Raji (cell line): ENCODE results near the gene MGME1.

Source experiments
- POLR2A ChIP-seq: IDR thresholded peaks from 2 replicates; pipeline ENCODE4 v1.6.1; 2011; ENCODE audit warnings: low read depth, low read length, control low read depth; ENCODE audit not compliant: insufficient read depth

Gene MGME1

GRCh38 chr20:17968366-17969277 lies at the start of gene MGME1, which contains the start of gene SNX5:
Gene MGME1 (plus strand): TSS chr20:17969018. CDS start chr20:17969860, 842 bp downstream.
Gene SNX5 (minus strand): TSS chr20:17968794. CDS start chr20:17968425, 369 bp downstream.
- TF ChIP-seq POLR2A = peak; percentile 96

DNA sequence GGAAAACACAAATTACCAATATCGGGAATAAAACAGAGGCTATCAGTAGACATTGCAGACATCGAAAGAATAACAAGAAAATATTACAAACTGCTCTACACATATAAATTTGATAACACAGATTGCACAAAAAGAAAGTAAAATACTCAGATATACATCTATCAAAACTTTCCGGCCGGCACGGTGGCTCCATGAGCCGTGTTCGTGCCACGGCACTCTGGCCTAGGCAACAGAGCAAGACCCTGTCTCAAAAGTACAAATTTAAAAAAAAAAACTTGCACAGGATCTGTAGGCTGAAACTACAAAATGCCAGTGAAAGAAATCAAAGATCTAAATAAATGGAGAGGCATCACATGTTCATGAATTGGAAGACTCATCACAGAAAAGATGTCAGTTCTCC lies 49.7 kb upstream of the MGME1 start:
- no peak for TF ChIP-seq POLR2A

GRCh38 chr20:17921774-17922173 lies 47.0 kb upstream of the MGME1 start:
- no peak for TF ChIP-seq POLR2A

GRCh38 chr20:17925141-17925939 lies 43.5 kb upstream of the MGME1 start:
- TF ChIP-seq POLR2A = no peak

DNA sequence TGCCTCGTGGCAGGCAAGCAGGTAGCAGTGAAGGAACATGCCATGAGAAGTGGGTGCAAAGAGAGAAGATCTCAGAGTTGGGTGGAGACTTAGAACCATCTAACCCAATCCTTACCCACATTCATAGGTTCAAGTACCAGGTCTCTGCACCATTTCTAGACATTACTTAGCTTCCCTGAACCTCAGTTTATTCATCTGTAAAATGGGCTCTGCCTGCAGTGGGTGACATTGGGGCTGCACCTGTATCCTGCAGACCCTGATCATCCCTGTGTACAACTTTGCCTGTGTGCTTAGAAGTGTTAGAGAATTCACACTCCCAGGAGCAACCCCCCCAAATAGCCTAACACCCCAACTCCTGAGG lies 42.9 kb upstream of the MGME1 start:
- no peak for TF ChIP-seq POLR2A

DNA sequence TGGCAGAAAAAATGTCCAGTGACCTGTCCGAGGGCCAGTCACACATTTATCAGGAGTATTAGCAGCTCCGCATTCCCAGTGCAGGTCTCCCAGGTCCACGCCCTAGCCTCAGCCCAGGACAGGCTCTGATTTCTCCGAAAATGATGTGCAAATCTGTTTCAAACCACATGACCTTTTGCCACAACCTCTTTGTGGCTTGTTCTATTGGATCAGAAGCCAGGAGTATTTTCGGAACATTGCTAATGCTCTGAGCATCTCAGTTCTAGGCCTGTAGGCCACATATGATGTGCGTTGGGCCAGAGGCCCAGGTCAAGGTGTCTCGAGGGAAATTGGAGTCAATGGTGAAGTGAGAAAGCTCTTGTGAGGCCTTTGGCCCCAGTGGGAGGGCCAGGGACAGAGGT lies 40.6 kb upstream of the MGME1 start:
- no peak for TF ChIP-seq POLR2A

DNA sequence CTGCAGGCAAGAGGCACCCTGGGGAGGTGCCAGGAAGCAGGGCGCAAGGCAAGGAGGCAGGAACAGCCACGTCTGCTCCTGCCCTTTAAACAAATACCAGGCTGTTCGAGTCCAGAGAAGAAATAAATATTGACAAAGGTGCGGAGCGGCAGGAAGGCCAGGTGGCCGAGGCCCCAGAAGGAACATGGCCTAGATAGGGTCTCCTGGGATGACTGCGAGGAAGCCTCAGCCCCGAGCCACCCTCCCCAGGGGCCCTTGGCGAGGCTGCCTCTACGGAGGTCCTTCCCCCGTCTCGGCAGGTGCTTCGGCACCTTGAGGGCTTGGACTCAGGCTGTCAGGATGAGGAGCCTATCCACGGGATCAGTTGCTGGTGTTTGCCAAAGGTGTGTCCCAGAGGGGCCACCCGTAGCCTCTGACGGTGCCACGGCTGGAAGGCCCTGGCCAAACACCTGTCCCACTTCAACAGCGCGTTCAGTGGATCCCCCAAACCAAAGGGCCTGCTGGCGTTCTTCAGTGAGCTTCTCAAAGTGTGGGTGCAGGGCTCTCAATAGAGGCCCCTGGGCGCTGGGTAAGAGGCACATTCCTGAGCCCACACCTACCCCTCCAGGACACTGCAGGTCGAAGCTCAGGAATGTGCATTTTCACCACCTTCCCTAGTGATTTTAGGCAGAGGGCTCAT lies 40.0 kb upstream of the MGME1 start:
- no peak for TF ChIP-seq POLR2A

DNA sequence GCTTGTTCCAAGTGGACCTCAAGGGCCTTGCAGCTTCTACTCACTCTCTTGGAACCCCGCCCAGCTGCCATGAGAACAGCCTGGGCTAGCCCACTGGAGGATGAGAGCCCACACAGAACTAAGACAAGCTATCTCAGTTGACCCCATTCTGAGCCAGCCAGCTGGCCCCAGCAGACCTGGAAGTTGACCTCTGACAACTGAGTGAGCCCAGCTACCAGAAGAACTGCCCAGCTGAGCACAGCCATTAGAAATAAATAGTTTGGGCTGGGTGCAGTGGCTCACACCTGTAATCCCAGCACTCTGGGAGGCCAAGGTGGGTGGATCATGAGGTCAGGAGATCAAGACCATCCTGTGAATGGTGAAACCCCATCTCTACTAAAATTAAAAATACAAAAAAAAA lies 37.3 kb upstream of the MGME1 start:
- TF ChIP-seq POLR2A = no peak

GRCh38 chr20:17932396-17932795 lies 36.4 kb upstream of the MGME1 start:
- no peak for TF ChIP-seq POLR2A

- TF ChIP-seq POLR2A = no peak
Observed at GRCh38 chr20:17933121-17933520, 35.7 kb upstream of the MGME1 start.

- no peak for TF ChIP-seq POLR2A
Observed at GRCh38 chr20:17933711-17934110, 35.1 kb upstream of the MGME1 start.

DNA sequence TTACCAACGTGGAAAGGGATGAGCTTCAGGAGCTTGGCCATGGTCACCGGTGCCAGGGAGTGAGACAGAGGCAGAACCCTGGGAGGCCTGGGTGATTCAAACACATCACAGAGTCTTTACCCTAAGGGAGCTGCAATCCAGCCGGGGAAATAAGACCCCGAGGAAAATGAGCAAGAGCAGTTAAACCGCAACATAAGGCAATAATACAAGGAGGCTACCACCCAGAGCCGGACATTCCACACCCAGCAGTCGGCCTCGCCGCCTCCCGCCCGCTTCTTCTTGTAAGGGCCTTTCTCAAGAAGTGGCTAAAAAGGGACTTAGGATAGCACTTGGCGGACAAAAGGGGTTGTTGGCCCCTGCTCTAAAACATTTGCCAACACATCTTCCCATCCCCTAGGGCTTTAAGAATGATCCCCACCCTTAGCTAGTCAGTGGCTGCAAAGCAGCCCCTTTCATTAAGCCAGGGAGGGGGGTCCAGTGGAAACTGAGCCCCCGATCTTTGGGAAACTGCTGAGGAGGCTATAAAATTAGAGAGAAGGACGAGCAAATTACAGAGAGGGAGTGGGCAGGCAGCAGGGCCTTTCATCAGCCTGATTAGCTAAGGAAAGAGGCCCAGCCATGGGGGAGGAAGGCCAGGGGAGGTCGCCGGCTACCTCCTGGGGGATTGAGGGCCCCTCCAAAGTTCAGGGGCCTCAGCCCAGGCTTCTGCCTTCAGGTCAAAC lies 34.5 kb upstream of the MGME1 start:
- no peak for TF ChIP-seq POLR2A

- no peak for TF ChIP-seq POLR2A
Observed at GRCh38 chr20:17935186-17935585, 33.6 kb upstream of the MGME1 start.

DNA sequence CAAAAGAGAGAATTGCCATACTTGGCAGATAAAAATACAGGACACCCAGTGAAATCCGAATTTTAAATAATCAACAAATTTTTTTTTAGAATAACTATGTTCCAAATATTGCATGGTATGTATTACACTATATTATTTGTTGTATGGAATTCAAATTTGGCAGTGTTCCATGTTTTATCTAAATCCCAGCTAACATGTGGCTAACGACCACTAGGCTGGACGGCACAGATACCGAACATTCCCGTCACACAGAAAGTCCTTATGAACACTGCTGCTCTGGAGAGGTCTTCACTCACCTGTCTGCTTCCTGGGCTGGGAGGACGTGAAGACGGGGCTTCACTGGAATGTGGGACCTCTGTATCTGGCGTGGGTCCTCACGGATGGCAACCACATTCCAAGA lies 33.1 kb upstream of the MGME1 start:
- TF ChIP-seq POLR2A = no peak

GRCh38 chr20:17936286-17936760 lies 32.5 kb upstream of the MGME1 start:
- no peak for TF ChIP-seq POLR2A
